ENCODE results near the gene AHSP.

- TF ChIP-seq EZH2 (IDR thresholded peaks at IDR 0.05; ENCODE audit: insufficient read depth, poor library complexity, severe bottlenecking) (no peak), EZH2phosphoT487 (IDR thresholded peaks at IDR 0.05; ENCODE audit: insufficient read depth, low read depth) (no peak)
Measured at GRCh38 chr16:31505483-31505882, 22.2 kb upstream of the AHSP start.

Measured in GM23248 (cell line).